ENCODE measurements around the gene ZNF598.

DNA sequence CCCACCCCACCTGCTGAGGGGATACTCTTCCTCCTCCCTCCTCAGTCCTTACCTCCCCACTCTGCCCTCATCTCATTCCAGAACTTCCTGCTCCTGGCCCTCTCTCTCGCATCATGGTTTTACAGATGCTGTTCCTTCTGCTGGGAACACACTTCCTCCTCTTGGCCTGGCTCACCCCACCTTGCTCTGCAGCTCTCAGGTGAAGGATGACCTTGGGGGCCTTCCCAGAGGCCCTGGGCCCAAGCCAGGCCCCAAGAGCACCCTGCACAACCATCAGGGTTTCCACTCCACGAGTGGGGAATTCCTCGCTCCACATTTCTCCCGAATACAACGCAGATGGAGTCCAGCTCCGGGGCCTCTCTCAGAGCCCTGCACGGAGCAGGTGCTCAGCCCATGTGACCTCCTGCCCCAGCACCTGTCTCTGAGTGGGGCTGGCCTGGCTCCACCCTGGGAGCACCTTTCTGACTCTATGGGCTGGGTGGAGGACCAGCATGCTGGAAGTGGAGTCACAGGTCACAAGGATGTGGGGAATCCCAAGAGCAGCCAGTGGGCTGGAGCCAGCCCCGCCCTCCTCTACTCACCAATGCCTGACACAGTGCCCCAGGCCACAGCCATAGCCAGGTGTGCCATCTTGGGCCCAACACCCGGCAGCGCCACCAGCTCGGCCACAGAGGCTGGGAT lies 33.5 kb upstream of the ZNF598 start:
- TF ChIP-seq, protein P1, sequence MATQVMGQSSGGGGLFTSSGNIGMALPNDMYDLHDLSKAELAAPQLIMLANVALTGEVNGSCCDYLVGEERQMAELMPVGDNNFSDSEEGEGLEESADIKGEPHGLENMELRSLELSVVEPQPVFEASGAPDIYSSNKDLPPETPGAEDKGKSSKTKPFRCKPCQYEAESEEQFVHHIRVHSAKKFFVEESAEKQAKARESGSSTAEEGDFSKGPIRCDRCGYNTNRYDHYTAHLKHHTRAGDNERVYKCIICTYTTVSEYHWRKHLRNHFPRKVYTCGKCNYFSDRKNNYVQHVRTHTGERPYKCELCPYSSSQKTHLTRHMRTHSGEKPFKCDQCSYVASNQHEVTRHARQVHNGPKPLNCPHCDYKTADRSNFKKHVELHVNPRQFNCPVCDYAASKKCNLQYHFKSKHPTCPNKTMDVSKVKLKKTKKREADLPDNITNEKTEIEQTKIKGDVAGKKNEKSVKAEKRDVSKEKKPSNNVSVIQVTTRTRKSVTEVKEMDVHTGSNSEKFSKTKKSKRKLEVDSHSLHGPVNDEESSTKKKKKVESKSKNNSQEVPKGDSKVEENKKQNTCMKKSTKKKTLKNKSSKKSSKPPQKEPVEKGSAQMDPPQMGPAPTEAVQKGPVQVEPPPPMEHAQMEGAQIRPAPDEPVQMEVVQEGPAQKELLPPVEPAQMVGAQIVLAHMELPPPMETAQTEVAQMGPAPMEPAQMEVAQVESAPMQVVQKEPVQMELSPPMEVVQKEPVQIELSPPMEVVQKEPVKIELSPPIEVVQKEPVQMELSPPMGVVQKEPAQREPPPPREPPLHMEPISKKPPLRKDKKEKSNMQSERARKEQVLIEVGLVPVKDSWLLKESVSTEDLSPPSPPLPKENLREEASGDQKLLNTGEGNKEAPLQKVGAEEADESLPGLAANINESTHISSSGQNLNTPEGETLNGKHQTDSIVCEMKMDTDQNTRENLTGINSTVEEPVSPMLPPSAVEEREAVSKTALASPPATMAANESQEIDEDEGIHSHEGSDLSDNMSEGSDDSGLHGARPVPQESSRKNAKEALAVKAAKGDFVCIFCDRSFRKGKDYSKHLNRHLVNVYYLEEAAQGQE (IDR thresholded peaks at IDR 0.05; ENCODE audit: low read depth, low read length) = no peak
- TF ChIP-seq GATA2 (CRISPR knock-in tag; IDR thresholded peaks at IDR 0.05) (no peak), YY1 (IDR thresholded peaks at IDR 0.05; ENCODE audit: low read depth) (no peak), TCF12 (IDR thresholded peaks at IDR 0.05) (no peak)
- TF ChIP-seq, protein P2, sequence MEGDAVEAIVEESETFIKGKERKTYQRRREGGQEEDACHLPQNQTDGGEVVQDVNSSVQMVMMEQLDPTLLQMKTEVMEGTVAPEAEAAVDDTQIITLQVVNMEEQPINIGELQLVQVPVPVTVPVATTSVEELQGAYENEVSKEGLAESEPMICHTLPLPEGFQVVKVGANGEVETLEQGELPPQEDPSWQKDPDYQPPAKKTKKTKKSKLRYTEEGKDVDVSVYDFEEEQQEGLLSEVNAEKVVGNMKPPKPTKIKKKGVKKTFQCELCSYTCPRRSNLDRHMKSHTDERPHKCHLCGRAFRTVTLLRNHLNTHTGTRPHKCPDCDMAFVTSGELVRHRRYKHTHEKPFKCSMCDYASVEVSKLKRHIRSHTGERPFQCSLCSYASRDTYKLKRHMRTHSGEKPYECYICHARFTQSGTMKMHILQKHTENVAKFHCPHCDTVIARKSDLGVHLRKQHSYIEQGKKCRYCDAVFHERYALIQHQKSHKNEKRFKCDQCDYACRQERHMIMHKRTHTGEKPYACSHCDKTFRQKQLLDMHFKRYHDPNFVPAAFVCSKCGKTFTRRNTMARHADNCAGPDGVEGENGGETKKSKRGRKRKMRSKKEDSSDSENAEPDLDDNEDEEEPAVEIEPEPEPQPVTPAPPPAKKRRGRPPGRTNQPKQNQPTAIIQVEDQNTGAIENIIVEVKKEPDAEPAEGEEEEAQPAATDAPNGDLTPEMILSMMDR (IDR thresholded peaks at IDR 0.05) = no peak
- TF ChIP-seq, protein P3, sequence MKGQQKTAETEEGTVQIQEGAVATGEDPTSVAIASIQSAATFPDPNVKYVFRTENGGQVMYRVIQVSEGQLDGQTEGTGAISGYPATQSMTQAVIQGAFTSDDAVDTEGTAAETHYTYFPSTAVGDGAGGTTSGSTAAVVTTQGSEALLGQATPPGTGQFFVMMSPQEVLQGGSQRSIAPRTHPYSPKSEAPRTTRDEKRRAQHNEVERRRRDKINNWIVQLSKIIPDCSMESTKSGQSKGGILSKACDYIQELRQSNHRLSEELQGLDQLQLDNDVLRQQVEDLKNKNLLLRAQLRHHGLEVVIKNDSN (IDR thresholded peaks at IDR 0.05; ENCODE audit: borderline replicate concordance, low read depth) = no peak

Data from SK-N-SH (cell line).